ENCODE results near the gene TPCN1. TPM values are rescaled to one million over a fixed set of nuclear protein-coding genes. Genes with fewer than 3 reads are reported as not detected.

Gene TPCN1
- total RNA-seq, 4 donors from 2014 or later: 85.1 to 1,315 (median 121) TPM

DNA sequence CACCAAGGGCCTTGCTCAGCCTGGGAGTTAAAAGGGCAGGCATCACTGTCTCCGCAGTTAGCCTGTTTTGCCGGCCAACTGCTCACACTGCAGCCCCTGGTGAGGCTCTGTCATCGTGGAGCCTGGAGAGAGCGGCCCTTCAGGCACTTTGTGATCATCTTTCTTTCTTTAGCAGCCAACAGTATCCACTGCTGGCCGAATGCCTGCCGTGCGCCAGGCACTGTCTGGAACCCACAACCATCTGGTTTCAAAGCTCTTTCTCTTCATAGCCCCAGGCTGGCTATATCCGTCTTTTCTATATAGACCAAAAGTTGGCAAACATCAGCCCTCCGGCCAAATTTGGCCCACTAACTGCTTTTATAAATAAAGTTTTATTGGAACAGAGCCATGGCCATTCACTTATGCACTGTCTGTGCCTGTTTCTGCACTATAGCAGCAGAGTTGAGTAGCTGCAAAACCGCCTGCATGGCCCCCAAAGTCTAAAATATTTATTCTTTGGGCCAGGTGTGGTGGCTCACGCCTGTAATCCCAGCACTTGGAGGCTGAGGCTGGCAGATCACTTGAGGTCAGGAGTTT, 84.1 kb downstream of the TPCN1 start:
- 92 to 100% methylated on average over 2 to 11 of the region's 11 CpGs for WGBS, 2 donors (ENCODE audit: low coverage in 1 of 2)
- Histone ChIP-seq H3K4me1 (no peaks in the 10 kb centered on the region), H3K27me3 (no peaks in the 10 kb centered on the region), H3K36me3 (peaks cover 0 to 36% (median 17%) of the 10 kb centered on the region in 4 donors), H3K27ac (no peak overlapping the region), H3K4me3 (no peak overlapping the region), H3K9me3 (no peaks in the 10 kb centered on the region)
- no peak for TF ChIP-seq EP300 (IDR thresholded peaks at IDR 0.05; ENCODE audit: low read depth)
- TF ChIP-seq POLR2A (IDR thresholded peaks at IDR 0.05): no peak
- TF ChIP-seq, protein P1, sequence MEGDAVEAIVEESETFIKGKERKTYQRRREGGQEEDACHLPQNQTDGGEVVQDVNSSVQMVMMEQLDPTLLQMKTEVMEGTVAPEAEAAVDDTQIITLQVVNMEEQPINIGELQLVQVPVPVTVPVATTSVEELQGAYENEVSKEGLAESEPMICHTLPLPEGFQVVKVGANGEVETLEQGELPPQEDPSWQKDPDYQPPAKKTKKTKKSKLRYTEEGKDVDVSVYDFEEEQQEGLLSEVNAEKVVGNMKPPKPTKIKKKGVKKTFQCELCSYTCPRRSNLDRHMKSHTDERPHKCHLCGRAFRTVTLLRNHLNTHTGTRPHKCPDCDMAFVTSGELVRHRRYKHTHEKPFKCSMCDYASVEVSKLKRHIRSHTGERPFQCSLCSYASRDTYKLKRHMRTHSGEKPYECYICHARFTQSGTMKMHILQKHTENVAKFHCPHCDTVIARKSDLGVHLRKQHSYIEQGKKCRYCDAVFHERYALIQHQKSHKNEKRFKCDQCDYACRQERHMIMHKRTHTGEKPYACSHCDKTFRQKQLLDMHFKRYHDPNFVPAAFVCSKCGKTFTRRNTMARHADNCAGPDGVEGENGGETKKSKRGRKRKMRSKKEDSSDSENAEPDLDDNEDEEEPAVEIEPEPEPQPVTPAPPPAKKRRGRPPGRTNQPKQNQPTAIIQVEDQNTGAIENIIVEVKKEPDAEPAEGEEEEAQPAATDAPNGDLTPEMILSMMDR (IDR thresholded peaks at IDR 0.05): no peak
- DNase-seq: no peak
- in situ Hi-C loops (cut with MboI; ENCODE audit: low pct_ligation_motif_present in 1 of 4, low pct_unique_long_range_greater_than_20kb in 1 of 4, low sequenced_read_pairs in 3 of 4): no loop called here
- intact Hi-C loops (cut with DNase I; ENCODE audit: low total_unique reads): no loop called here

DNA sequence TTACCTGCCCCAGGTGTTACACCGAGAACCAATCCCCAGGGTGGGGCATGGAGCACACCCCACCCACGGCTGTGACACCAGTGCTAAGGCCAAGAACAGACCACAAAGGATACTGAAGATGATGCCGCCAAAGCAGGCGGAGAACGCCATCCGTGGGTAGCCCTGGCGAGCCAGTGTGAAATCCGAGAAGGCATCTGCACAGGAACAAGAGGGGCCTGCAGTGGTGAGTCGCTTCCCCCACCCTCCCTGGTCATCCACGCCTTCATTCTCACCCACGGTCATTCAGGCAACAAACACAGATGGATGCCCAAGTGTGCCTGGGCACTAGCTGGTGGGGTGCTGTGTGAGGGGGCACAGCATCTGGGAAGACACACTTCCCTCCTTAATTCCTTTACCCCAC, 85.1 kb downstream of the TPCN1 start:
- no peak for TF ChIP-seq POLR2A (IDR thresholded peaks at IDR 0.05)
- in situ Hi-C loops (cut with MboI; ENCODE audit: low pct_ligation_motif_present in 1 of 4, low pct_unique_long_range_greater_than_20kb in 1 of 4, low sequenced_read_pairs in 3 of 4) (no loop called here), intact Hi-C loops (cut with DNase I; ENCODE audit: low total_unique reads) (no loop called here)
- Histone ChIP-seq H3K36me3 (peaks cover 0 to 36% (median 17%) of the 10 kb centered on the region in 4 donors), H3K27ac (no peak overlapping the region), H3K27me3 (no peaks in the 10 kb centered on the region), H3K9me3 (no peaks in the 10 kb centered on the region), H3K4me1 (no peaks in the 10 kb centered on the region), H3K4me3 (no peak overlapping the region)
- no peak for DNase-seq
- 90 to 91% methylated on average over 2 to 11 of the region's 11 CpGs for WGBS, 2 donors (ENCODE audit: low coverage in 1 of 2)

- H3K4me3 ChIP-seq: no peak overlapping the region
- no peaks in the 10 kb centered on the region for H3K9me3 ChIP-seq
- intact Hi-C loops (cut with DNase I; ENCODE audit: low total_unique reads) (no loop called here), in situ Hi-C loops (cut with MboI; ENCODE audit: low pct_ligation_motif_present in 1 of 4, low pct_unique_long_range_greater_than_20kb in 1 of 4, low sequenced_read_pairs in 3 of 4) (loop anchor here in 1 of 4 donors (10.0 kb wide), 1 partner anchor 114 kb away; the partner anchor contains the start of gene SDSL)
- H3K36me3 ChIP-seq: peaks cover 0 to 51% (median 18%) of the 10 kb centered on the region in 4 donors
- H3K27me3 ChIP-seq: no peaks in the 10 kb centered on the region
- no peaks in the 10 kb centered on the region for H3K4me1 ChIP-seq
- TF ChIP-seq EP300 (IDR thresholded peaks at IDR 0.05; ENCODE audit: low read depth) (no peak), POLR2A (IDR thresholded peaks at IDR 0.05) (no peak), POLR2AphosphoS5 (IDR thresholded peaks at IDR 0.05) (no peak)
- TF ChIP-seq, protein P1 (IDR thresholded peaks at IDR 0.05): no peak
- WGBS, 2 donors (ENCODE audit: low coverage in 1 of 2): 100% methylated on average over 1 of the region's 1 CpG; no CpG with 5 or more reads in 1 of the 2 donors
- no peak for DNase-seq
- H3K27ac ChIP-seq: no peak overlapping the region
Observed at GRCh38 chr12:113310489-113310888, 89.2 kb downstream of the TPCN1 start.

DNA sequence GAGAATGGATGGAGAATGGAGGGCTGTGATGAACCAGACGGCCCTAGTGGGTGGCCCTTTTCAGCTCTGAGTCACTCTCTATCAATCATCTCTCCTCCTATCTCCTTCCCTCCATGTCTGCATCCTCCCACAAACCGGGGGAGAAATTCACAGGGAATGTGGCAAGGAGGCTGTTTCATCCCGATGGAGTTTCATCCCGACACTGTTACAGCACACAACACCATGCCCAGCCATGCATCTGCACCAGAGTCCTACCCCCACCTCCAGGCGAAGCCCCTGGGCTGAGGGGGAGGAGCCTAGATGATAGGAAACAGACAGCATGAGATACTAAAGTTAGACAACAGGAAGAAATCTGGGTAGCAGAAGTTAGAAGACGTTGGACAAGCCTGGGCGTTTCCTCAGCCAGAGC, 92.9 kb downstream of the TPCN1 start:
- TF ChIP-seq POLR2A (IDR thresholded peaks at IDR 0.05) (no peak), POLR2AphosphoS5 (IDR thresholded peaks at IDR 0.05) (no peak), EP300 (IDR thresholded peaks at IDR 0.05; ENCODE audit: low read depth) (no peak)
- TF ChIP-seq, protein P1 (IDR thresholded peaks at IDR 0.05): no peak
- in situ Hi-C loops (cut with MboI; ENCODE audit: low pct_ligation_motif_present in 1 of 4, low pct_unique_long_range_greater_than_20kb in 1 of 4, low sequenced_read_pairs in 3 of 4): loop anchor here in 1 of 4 donors (10.0 kb wide), 1 partner anchor 111 kb away; the partner anchor contains the start of gene SDSL
- Histone ChIP-seq H3K4me1 (no peaks in the 10 kb centered on the region), H3K36me3 (peaks cover 0 to 45% (median 20%) of the 10 kb centered on the region in 4 donors), H3K4me3 (no peak overlapping the region), H3K27ac (no peak overlapping the region), H3K9me3 (no peaks in the 10 kb centered on the region), H3K27me3 (no peaks in the 10 kb centered on the region)
- DNase-seq: no peak
- intact Hi-C loops (cut with DNase I; ENCODE audit: low total_unique reads): no loop called here
- WGBS, 2 donors (ENCODE audit: low coverage in 1 of 2): 77 to 88% methylated on average over 4 to 7 of the region's 7 CpGs

Data from transverse colon (tissue), 4 donors.